Esophagus squamous epithelium (tissue), 4 donors: Measurements from ENCODE around the gene GAN.

Source experiments
- POLR2A ChIP-seq, 4 donors: fragments of 450-650 bp; IDR thresholded peaks; one replicate each; pipeline ENCODE4 v1.6.1; 2017; ENCODE audit warnings: antibody characterized with exemption in 4 of 4, mild to moderate bottlenecking in 4 of 4, moderate library complexity in 3 of 4
- TF ChIP-seq, protein P1 (sequence below), 6 experiments: fragments of 450-650 bp in 4 of 6; fragments of 200-600 bp in 2 of 6; sonication (generic) in 2 of 6; IDR thresholded peaks; one replicate each; pipeline ENCODE4 v1.5.1; 2016 to 2019; ENCODE audit warnings: antibody characterized with exemption in 6 of 6, mild to moderate bottlenecking in 4 of 6, moderate library complexity in 4 of 6

DNA sequence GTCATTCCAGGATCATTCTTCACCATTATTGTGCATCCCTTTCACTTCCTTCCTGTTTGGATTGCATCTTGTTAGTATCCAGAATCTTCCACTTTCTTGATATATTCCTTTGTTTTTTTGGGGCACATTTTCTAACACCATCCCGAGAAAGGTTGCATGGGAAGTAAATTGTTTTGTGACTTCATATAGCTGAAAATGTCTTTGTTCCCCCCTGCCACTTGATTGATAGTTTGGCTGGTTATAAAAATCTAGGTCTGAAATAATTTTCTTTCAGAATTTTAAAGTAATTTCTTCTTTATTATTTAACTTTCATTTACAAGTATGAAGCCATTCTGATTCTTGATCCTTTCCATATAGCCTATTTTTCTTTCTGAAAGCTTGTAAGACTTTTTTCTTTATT lies 32.7 kb downstream of the GAN start:
- TF ChIP-seq, protein P1, sequence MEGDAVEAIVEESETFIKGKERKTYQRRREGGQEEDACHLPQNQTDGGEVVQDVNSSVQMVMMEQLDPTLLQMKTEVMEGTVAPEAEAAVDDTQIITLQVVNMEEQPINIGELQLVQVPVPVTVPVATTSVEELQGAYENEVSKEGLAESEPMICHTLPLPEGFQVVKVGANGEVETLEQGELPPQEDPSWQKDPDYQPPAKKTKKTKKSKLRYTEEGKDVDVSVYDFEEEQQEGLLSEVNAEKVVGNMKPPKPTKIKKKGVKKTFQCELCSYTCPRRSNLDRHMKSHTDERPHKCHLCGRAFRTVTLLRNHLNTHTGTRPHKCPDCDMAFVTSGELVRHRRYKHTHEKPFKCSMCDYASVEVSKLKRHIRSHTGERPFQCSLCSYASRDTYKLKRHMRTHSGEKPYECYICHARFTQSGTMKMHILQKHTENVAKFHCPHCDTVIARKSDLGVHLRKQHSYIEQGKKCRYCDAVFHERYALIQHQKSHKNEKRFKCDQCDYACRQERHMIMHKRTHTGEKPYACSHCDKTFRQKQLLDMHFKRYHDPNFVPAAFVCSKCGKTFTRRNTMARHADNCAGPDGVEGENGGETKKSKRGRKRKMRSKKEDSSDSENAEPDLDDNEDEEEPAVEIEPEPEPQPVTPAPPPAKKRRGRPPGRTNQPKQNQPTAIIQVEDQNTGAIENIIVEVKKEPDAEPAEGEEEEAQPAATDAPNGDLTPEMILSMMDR (IDR thresholded peaks at IDR 0.05), result no peak
- TF ChIP-seq POLR2A (IDR thresholded peaks at IDR 0.05), result no peak
